HL-60 (cell line): ENCODE results near the gene PASK.

Experiments
- GABPA ChIP-seq: IDR thresholded peaks from 2 replicates; pipeline ENCODE4 v1.6.1; 2012; ENCODE audit warnings: low read depth
- POLR2AphosphoS5 ChIP-seq: IDR thresholded peaks from 2 replicates; pipeline ENCODE4 v1.6.1; 2012; ENCODE audit warnings: low read depth
- SPI1 ChIP-seq: IDR thresholded peaks from 2 replicates; pipeline ENCODE4 v1.6.1; 2012; ENCODE audit warnings: low read depth, mild to moderate bottlenecking, borderline replicate concordance
- TF ChIP-seq, protein P1 (sequence below): IDR thresholded peaks from one replicate; pipeline ENCODE4 v1.5.1; 2011; ENCODE audit warnings: low read length, control low read depth, inconsistent platforms; ENCODE audit not compliant: insufficient read depth
- TF ChIP-seq, protein P2 (sequence below): IDR thresholded peaks from 2 replicates; pipeline ENCODE4 v1.6.1; 2012; ENCODE audit warnings: low read depth; ENCODE audit not compliant: insufficient replicate concordance

DNA sequence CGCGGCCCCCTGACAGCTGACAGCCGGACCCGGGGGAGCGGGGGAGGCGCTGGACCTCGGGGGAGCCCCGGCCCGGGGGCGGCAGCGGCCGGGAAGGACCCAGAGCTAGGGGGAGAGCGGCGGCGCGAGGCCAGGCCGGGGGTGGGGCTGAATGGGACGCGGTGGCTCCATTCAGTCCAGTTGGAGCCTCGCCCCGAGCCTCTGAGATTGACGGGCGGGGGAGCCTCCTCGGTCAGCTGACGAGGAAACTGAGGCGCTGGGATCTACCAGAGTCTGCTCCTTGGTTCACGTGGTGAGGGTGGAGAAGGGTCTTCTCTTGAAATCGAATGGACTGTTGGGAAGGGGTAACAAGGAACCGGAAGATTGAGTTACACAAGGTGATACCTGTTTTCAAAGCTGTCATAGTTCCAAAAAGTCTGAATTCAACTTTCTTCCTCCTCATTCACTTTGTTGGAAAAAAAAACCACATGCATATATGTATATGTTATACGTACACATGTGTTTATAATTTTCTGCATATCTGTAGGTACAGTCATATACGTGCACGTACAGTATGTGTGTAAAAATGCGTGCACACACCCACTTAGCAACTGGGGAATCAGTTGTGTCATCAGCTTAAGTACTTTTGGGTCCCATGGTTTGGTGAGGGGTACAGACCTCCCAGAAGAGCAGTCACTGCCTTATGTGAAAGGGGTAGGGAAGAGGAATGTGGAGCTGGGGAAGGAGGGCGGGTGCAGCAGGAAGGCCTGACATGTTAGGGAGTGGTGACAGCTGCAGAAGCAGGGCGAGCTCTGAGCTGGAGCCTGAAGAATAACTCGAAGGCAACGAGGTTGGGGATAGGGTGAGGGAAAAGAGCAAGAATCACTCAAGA, 1.6 kb upstream of the PASK start:
- TF ChIP-seq, protein P1, sequence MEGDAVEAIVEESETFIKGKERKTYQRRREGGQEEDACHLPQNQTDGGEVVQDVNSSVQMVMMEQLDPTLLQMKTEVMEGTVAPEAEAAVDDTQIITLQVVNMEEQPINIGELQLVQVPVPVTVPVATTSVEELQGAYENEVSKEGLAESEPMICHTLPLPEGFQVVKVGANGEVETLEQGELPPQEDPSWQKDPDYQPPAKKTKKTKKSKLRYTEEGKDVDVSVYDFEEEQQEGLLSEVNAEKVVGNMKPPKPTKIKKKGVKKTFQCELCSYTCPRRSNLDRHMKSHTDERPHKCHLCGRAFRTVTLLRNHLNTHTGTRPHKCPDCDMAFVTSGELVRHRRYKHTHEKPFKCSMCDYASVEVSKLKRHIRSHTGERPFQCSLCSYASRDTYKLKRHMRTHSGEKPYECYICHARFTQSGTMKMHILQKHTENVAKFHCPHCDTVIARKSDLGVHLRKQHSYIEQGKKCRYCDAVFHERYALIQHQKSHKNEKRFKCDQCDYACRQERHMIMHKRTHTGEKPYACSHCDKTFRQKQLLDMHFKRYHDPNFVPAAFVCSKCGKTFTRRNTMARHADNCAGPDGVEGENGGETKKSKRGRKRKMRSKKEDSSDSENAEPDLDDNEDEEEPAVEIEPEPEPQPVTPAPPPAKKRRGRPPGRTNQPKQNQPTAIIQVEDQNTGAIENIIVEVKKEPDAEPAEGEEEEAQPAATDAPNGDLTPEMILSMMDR, result no peak
- TF ChIP-seq, protein P2, sequence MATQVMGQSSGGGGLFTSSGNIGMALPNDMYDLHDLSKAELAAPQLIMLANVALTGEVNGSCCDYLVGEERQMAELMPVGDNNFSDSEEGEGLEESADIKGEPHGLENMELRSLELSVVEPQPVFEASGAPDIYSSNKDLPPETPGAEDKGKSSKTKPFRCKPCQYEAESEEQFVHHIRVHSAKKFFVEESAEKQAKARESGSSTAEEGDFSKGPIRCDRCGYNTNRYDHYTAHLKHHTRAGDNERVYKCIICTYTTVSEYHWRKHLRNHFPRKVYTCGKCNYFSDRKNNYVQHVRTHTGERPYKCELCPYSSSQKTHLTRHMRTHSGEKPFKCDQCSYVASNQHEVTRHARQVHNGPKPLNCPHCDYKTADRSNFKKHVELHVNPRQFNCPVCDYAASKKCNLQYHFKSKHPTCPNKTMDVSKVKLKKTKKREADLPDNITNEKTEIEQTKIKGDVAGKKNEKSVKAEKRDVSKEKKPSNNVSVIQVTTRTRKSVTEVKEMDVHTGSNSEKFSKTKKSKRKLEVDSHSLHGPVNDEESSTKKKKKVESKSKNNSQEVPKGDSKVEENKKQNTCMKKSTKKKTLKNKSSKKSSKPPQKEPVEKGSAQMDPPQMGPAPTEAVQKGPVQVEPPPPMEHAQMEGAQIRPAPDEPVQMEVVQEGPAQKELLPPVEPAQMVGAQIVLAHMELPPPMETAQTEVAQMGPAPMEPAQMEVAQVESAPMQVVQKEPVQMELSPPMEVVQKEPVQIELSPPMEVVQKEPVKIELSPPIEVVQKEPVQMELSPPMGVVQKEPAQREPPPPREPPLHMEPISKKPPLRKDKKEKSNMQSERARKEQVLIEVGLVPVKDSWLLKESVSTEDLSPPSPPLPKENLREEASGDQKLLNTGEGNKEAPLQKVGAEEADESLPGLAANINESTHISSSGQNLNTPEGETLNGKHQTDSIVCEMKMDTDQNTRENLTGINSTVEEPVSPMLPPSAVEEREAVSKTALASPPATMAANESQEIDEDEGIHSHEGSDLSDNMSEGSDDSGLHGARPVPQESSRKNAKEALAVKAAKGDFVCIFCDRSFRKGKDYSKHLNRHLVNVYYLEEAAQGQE, result no peak
- TF ChIP-seq POLR2AphosphoS5 (no peak), GABPA (no peak), SPI1 (no peak)
